GM18867 (cell line): ENCODE measurements around the gene TTC3.
"Not testable (repeated sequence)": the region's sequence is repeated elsewhere in the genome, so short reads cannot be mapped to it uniquely, and the experiment has no call there.

ENCODE experiments used
- ATAC-seq: cut with Tn5 transposase; IDR thresholded peaks from one replicate; pipeline ENCODE4 v1.9.1; 2021; ENCODE audit warnings: mild to moderate bottlenecking, moderate library complexity; ENCODE audit not compliant: unreplicated experiment

Gene TTC3

GRCh38 chr21:37085726-37086125 is 12.7 kb downstream of the TTC3 start:
- no peak for ATAC-seq

DNA sequence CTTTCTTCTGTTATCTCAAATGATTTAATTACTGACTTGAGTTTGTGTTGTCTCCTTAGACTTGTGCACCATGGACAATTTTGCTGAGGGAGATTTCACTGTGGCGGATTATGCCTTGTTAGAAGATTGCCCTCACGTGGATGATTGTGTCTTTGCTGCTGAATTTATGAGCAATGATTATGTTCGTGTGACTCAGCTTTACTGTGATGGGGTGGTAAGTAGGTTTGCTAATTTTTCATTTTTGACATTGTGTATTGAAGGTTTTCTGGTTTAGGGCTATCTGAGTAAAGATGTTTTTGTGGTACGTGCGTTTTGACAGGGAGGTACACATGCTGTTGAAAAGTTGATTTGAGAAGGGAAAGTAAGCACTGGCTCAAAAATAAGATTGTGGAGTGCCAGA is 14.1 kb downstream of the TTC3 start:
- no peak for ATAC-seq

DNA sequence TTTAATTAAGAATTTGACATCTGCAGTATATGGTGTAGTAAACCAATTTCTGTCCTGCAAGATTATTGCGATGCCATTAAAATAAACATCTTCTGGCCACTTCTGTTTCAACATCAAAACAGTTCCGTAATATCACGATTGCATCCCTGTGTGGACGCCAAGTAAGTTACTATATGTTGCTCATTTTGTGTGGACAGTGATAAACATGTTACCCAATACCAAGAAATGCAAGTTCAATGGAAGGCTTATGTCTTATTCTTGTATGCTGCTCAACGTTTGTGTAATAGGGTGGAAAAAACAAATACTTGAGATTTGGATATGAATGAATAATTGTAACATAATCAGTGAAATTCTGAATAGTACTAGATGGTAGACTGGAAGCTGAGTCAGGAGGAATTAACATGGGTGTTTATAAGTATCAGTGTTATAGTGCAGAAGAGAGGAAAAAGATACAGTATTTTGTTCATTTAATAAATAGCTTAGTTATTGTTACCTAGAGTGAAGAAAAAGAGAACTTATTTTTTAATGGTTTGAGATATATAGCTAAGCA is 15.2 kb downstream of the TTC3 start:
- no peak for ATAC-seq

DNA sequence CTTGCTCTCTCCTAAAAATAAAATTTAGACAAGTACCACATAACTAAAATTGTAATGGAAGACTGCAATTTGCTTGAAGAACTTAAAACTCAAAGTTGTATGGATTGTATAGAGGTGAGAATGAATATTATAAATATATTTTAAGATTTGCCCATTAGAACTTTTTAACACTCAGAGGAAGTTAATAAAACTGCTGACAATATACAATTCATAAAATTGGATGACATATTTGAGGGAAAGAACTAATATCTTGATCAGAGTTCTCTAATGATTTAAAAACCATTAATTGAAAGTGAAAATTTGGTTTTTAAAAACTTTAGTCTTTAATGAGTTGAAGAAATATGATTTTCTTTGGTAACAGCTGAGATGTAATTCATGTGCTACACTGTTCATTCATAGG is 20.9 kb downstream of the TTC3 start:
- ATAC-seq, result no peak

GRCh38 chr21:37095821-37096220 is 22.8 kb downstream of the TTC3 start:
- ATAC-seq, result no peak

GRCh38 chr21:37098751-37099150 is 25.7 kb downstream of the TTC3 start:
- ATAC-seq, result no peak

GRCh38 chr21:37100316-37100715 is 27.3 kb downstream of the TTC3 start:
- ATAC-seq, result no peak

- ATAC-seq, result no peak
These were observed 28.3 kb downstream of the TTC3 start for GRCh38 chr21:37101384-37101783.

DNA sequence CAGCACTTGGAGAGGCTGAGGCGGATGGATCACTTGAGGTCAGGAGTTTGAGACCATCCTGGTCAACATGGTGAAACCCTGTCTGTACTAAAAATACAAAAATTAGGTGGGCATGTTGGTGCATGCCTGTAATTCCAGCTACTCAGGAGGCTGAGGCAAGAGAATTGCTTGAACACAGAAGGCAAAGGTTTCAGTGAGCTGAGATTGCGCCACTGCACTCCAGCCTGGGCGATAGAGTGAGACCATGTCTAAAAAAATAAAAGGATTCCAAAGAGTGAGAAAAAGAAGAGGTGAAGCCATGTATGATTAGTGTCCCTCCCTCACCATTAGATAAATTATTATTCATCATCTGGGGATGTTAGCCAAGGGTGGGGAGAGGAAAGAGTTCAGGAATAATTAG is 29.7 kb downstream of the TTC3 start:
- not testable (repeated sequence) for ATAC-seq

GRCh38 chr21:37106998-37107397 is 33.9 kb downstream of the TTC3 start:
- no peak for ATAC-seq

- not testable (repeated sequence) for ATAC-seq
These were observed 38.0 kb downstream of the TTC3 start for GRCh38 chr21:37111029-37111428.

DNA sequence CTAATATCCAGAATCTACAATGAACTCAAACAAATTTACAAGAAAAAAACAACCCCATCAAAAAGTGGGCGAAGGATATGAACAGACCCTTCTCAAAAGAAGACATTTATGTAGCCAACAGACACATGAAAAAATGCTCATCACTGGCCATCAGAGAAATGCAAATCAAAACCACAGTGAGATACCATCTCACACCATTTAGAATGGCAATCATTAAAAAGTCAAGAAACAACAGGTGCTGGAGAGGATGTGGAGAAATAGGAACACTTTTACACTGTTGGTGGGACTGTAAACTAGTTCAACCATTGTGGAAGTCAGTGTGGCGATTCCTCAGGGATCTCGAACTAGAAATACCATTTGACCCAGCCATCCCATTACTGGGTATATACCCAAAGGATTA is 41.2 kb downstream of the TTC3 start:
- not testable (repeated sequence) for ATAC-seq

DNA sequence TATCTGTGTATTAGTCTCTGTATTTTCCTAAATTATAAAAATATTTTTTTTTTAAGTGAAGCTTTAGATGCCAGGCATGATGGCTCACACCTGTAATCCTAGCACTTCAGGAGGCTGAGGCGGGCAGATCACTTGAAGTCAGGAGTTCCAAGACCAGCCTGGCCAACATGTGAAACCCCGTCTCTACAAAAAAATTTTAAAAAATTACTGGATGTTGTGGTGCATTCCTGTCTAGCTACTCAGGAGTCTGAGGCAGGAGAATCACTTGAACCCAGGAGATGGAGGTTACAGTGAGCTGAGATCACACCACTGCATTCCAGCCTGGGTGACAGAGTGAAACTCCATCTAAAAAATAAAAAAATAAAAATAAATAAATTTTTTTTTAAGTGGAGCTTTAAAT is 43.4 kb downstream of the TTC3 start:
- ATAC-seq, result not testable (repeated sequence)

- ATAC-seq, result no peak
These were observed 44.1 kb downstream of the TTC3 start for GRCh38 chr21:37117204-37117603.

- no peak for ATAC-seq
These were observed 45.3 kb downstream of the TTC3 start for GRCh38 chr21:37118187-37118826.

DNA sequence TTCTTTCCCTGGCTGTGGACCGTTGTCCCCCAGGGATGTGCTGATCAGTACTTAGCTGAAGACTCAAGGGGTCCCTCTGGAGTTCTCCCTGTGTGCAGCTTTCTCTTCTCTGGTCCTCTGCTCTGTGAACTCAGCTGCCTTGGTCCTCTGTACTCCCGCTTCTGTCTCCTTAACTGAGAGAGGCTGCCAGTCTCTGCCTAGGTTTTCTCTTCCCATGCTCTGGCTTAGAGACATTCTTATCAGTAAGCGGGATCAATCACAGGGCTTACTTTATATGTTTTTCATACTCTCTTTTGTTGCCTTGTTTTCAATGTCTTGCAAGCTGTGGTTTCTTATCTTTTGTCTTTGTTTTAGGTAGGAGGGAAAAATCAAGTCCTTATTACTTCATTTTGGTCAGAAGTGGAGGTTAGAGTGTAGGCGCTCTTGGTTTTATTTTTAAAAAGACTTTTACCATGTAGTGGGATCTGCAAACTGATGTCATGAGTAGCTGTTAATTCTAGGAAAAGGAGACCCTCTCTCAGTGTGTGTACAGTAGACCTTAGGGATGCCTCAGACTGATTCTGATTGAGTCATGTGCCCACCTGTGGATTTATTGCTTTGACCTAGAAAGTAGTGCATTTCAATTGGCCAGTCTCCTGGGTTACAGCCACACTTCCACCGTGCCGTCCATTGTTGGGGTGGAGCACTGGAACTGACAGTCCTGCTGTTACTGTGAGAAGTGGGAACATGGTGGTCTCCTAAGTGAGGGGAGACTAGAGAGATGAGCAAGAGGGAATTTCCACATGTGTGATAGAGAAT is 46.6 kb downstream of the TTC3 start:
- no peak for ATAC-seq

GRCh38 chr21:37128076-37128475 is 55.0 kb downstream of the TTC3 start:
- no peak for ATAC-seq

DNA sequence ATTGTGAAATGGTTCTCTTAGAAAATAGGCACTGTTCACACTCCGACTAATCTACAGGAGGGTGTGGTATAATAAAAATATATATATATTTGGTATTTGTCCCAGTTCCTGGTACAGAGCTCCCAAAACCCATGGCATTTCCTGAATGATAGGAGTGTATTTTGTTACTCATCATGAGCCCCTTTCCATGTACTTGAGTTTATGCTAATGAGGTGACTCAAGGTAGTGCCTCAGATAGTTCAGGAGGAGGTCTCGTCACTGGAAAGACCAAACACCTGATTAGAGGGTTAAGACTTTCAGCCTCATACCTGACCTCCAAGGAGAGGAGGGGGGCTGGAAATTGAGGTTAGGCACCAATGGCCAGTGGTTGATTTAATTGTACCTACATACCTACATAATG is 57.9 kb downstream of the TTC3 start:
- no peak for ATAC-seq

- ATAC-seq, result no peak
These were observed 63.2 kb downstream of the TTC3 start for GRCh38 chr21:37136261-37136660.

DNA sequence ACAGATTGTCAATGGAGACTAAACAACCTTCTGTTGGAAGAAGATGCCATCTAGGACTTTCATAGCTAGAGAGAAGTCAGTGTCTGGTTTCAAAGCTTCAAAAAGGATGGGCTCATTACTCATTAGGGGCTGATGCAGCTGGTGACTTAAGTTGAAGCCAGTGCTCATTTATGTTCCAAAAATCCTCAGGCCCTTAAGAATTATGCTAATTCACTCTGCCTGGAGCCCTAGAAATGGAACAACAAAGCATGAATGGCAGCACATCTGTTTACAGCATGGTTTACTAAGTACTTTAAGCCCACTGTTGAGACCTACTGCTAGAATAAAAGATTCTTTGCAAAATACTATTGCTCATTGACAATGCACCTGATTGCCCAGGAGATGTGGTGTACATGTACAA is 63.7 kb downstream of the TTC3 start:
- no peak for ATAC-seq

GRCh38 chr21:37139154-37139553 is 66.1 kb downstream of the TTC3 start:
- no peak for ATAC-seq

GRCh38 chr21:37139902-37140301 is 66.8 kb downstream of the TTC3 start:
- no peak for ATAC-seq
